Trophoblast cell (in vitro differentiated cells and primary cell): Measurements from ENCODE around the gene NAA16.
"Not testable (repeated sequence)": the region's sequence is repeated elsewhere in the genome, so short reads cannot be mapped to it uniquely, and the experiment has no call there.

Experiments used
- DNase-seq, 2 donors: peaks; one replicate each; pipeline ENCODE4 v3.0.0-alpha.2; 2016
- H2AFZ ChIP-seq: 2 replicates; pipeline ENCODE4 v1.6.1; 2013; ENCODE audit warnings: low read length, moderate library complexity, mild to moderate bottlenecking; ENCODE audit not compliant: insufficient read depth, poor library complexity
- H2AK5ac ChIP-seq: 2 replicates; pipeline ENCODE4 v1.6.1; 2013; ENCODE audit warnings: mild to moderate bottlenecking, low read length
- H2BK120ac ChIP-seq: 2 replicates; pipeline ENCODE4 v1.6.1; 2013; ENCODE audit warnings: low read length, mild to moderate bottlenecking, moderate library complexity; ENCODE audit not compliant: insufficient read depth, poor library complexity
- H2BK12ac ChIP-seq: 2 replicates; pipeline ENCODE4 v1.6.1; 2013; ENCODE audit warnings: mild to moderate bottlenecking, low read length, moderate library complexity
- H2BK5ac ChIP-seq: 2 replicates; pipeline ENCODE4 v1.6.1; 2013; ENCODE audit warnings: low read length, low read depth, moderate library complexity, mild to moderate bottlenecking; ENCODE audit not compliant: poor library complexity
- H3K14ac ChIP-seq: 2 replicates; pipeline ENCODE4 v1.6.1; 2013; ENCODE audit warnings: mild to moderate bottlenecking, low read length
- H3K18ac ChIP-seq: 2 replicates; pipeline ENCODE4 v1.6.1; 2013; ENCODE audit warnings: mild to moderate bottlenecking, low read length
- H3K23ac ChIP-seq: 2 replicates; pipeline ENCODE4 v1.6.1; 2013; ENCODE audit warnings: low read length
- H3K27ac ChIP-seq: 2 replicates; pipeline ENCODE4 v1.5.1; 2013; ENCODE audit warnings: low read depth, mild to moderate bottlenecking, inconsistent platforms, low read length, moderate library complexity
- H3K27me3 ChIP-seq: 2 replicates; pipeline ENCODE4 v1.6.1; 2013; ENCODE audit warnings: inconsistent platforms, mild to moderate bottlenecking, low read length, moderate library complexity; ENCODE audit not compliant: insufficient read depth
- H3K36me3 ChIP-seq, 2 experiments: 1 replicate in 1 of 2; 2 replicates in 1 of 2; pipeline ENCODE4 v1.6.1; 2013; ENCODE audit warnings: low read length in 2 of 2, mild to moderate bottlenecking in 2 of 2, moderate library complexity in 1 of 2; ENCODE audit not compliant: insufficient read depth in 2 of 2, control insufficient read depth in 1 of 2
- H3K4ac ChIP-seq: 2 replicates; pipeline ENCODE4 v1.6.1; 2013; ENCODE audit warnings: low read depth, mild to moderate bottlenecking, low read length, moderate library complexity
- H3K4me1 ChIP-seq, 2 experiments: 1 replicate in 1 of 2; 2 replicates in 1 of 2; pipeline ENCODE4 v1.6.1; 2013; ENCODE audit warnings: low read length in 2 of 2, mild to moderate bottlenecking in 2 of 2, moderate library complexity in 1 of 2; ENCODE audit not compliant: insufficient read depth in 2 of 2, control insufficient read depth in 1 of 2
- H3K4me2 ChIP-seq: 2 replicates; pipeline ENCODE4 v1.6.1; 2013; ENCODE audit warnings: inconsistent platforms, mild to moderate bottlenecking, low read length, moderate library complexity
- H3K4me3 ChIP-seq: 2 replicates; pipeline ENCODE4 v1.5.1; 2013; ENCODE audit warnings: mild to moderate bottlenecking, low read depth, low read length, inconsistent platforms
- H3K79me1 ChIP-seq: one replicate; pipeline ENCODE4 v1.6.1; 2013; ENCODE audit warnings: low read length
- H3K79me2 ChIP-seq: 2 replicates; pipeline ENCODE4 v1.6.1; 2013; ENCODE audit warnings: low read length, mild to moderate bottlenecking; ENCODE audit not compliant: control insufficient read depth, insufficient read depth, poor library complexity
- H3K9ac ChIP-seq: 2 replicates; pipeline ENCODE4 v1.6.1; 2013; ENCODE audit warnings: mild to moderate bottlenecking, low read length
- H3K9me3 ChIP-seq: 2 replicates; pipeline ENCODE4 v1.6.1; 2013; ENCODE audit warnings: low read depth, mild to moderate bottlenecking, control low read depth, inconsistent platforms, low read length; ENCODE audit not compliant: insufficient read depth
- H4K12ac ChIP-seq: 2 replicates; pipeline ENCODE4 v1.6.1; 2013; ENCODE audit warnings: low read depth, mild to moderate bottlenecking, low read length, moderate library complexity
- H4K8ac ChIP-seq: 2 replicates; pipeline ENCODE4 v1.6.1; 2013; ENCODE audit warnings: low read depth, mild to moderate bottlenecking, low read length, moderate library complexity
- H4K91ac ChIP-seq: one replicate; pipeline ENCODE4 v1.6.1; 2013; ENCODE audit warnings: low read depth, mild to moderate bottlenecking, low read length, moderate library complexity
- WGBS: extraction: QIAGEN DNeasy Blood & Tissue Kit; methylation state at CpG from one replicate; pipeline ENCODE4 v1.1.7; 2013; ENCODE audit warnings: missing lambda C conversion rate; ENCODE audit not compliant: insufficient read length, insufficient coverage; ENCODE audit errors: extremely low coverage; 5-methylcytosine and 5-hydroxymethylcytosine counted together

NAA16 gene

DNA sequence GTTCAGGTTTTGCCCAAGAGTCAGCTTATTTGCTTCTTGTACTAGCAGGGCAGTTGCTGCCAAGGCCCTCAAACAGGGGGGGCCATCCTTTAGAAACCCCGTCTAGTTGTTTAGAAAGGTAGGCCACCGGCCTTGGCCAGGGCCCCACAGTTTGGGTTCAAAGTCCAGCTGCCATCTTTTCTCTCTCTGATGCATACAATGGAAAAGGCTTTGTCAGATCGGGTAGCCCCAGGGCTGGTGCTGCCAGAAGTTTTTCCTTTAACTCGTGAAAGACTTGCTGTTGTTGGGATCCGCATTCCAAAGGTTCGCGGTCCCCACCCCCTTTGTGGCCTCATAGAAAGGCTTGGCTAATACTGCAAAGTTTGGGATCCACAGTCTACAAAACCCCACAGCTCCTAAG, 110.9 kb downstream of the NAA16 start:
- WGBS, result no CpG with 5 or more reads among the region's 7 CpGs
- not testable (repeated sequence) for H3K79me2 ChIP-seq, H4K12ac ChIP-seq, H4K91ac ChIP-seq, H2BK5ac ChIP-seq, H2BK120ac ChIP-seq, H3K14ac ChIP-seq, H2BK12ac ChIP-seq, H2AFZ ChIP-seq, H3K4me1 ChIP-seq, H4K8ac ChIP-seq, H3K18ac ChIP-seq, H3K9ac ChIP-seq, H3K9me3 ChIP-seq, H3K4ac ChIP-seq, H3K4me3 ChIP-seq, H3K27ac ChIP-seq, H3K79me1 ChIP-seq, DNase-seq, H3K4me2 ChIP-seq, H3K27me3 ChIP-seq, H3K23ac ChIP-seq, H2AK5ac ChIP-seq, H3K36me3 ChIP-seq

GRCh38 chr13:41423259-41423658, 112.2 kb downstream of the NAA16 start:
- not testable (repeated sequence) for H2BK5ac ChIP-seq, H3K4ac ChIP-seq, H4K12ac ChIP-seq, H3K79me1 ChIP-seq, H3K4me2 ChIP-seq, DNase-seq, H2AK5ac ChIP-seq, H3K36me3 ChIP-seq, H2BK12ac ChIP-seq, H2AFZ ChIP-seq, H3K9ac ChIP-seq, H3K79me2 ChIP-seq, H4K8ac ChIP-seq, H3K4me1 ChIP-seq, H2BK120ac ChIP-seq, H3K23ac ChIP-seq, H3K9me3 ChIP-seq, H3K27ac ChIP-seq, H4K91ac ChIP-seq, H3K14ac ChIP-seq, H3K27me3 ChIP-seq, H3K18ac ChIP-seq, H3K4me3 ChIP-seq
- no CpG with 5 or more reads among the region's 13 CpGs for WGBS

- H3K79me2 ChIP-seq, DNase-seq, H3K4ac ChIP-seq, H2BK12ac ChIP-seq, H3K9ac ChIP-seq, H3K27ac ChIP-seq, H4K91ac ChIP-seq, H3K9me3 ChIP-seq, H2AK5ac ChIP-seq, H3K14ac ChIP-seq, H3K79me1 ChIP-seq, H3K23ac ChIP-seq, H2AFZ ChIP-seq, H3K18ac ChIP-seq, H3K4me1 ChIP-seq, H3K27me3 ChIP-seq, H3K4me2 ChIP-seq, H4K12ac ChIP-seq, H3K4me3 ChIP-seq, H2BK120ac ChIP-seq, H4K8ac ChIP-seq, H3K36me3 ChIP-seq, H2BK5ac ChIP-seq: not testable (repeated sequence)
- no CpG with 5 or more reads among the region's 6 CpGs for WGBS
Observed at GRCh38 chr13:41424675-41425074, 113.6 kb downstream of the NAA16 start.

GRCh38 chr13:41426047-41426446, 115.0 kb downstream of the NAA16 start:
- H4K8ac ChIP-seq, result no peak overlapping the region
- H3K4me2 ChIP-seq, result no peak overlapping the region
- H2BK12ac ChIP-seq, result no peak overlapping the region
- no peak overlapping the region for H2AFZ ChIP-seq
- H3K27me3 ChIP-seq, result peaks cover 3% of the 10 kb centered on the region
- H4K12ac ChIP-seq, result no peak overlapping the region
- no peak overlapping the region for H2AK5ac ChIP-seq
- no peak for DNase-seq
- no peak overlapping the region for H3K14ac ChIP-seq
- no peak overlapping the region for H3K27ac ChIP-seq
- no peak overlapping the region for H3K4me3 ChIP-seq
- no peak overlapping the region for H2BK120ac ChIP-seq
- H3K9me3 ChIP-seq, result no peaks in the 10 kb centered on the region
- H3K23ac ChIP-seq, result no peak overlapping the region
- no peaks in the 10 kb centered on the region for H3K36me3 ChIP-seq
- WGBS, result no CpG with 5 or more reads among the region's 22 CpGs
- H3K79me1 ChIP-seq, result no peaks in the 10 kb centered on the region
- peaks cover 0 to 9% of the 10 kb centered on the region in 2 experiments for H3K4me1 ChIP-seq
- H3K79me2 ChIP-seq, result no peaks in the 10 kb centered on the region
- H3K18ac ChIP-seq, result no peak overlapping the region
- no peak overlapping the region for H3K9ac ChIP-seq
- no peak overlapping the region for H4K91ac ChIP-seq
- no peak overlapping the region for H2BK5ac ChIP-seq
- no peak overlapping the region for H3K4ac ChIP-seq
